OCI-LY3 (cell line): ENCODE data around the gene TOMM40L.

ENCODE experiments used
- H2AFZ ChIP-seq: fragments of 200-600, 300-600 bp; shearing (Covaris generic); 2 replicates; pipeline ENCODE4 v1.6.0; 2014; ENCODE audit warnings: antibody characterized with exemption, low read depth, low read length
- H3K27ac ChIP-seq: fragments of 200-600, 300-600 bp; sonication (generic); 2 replicates; pipeline ENCODE4 v1.5.1; 2014; ENCODE audit warnings: mild to moderate bottlenecking, low read length, moderate library complexity, mixed read lengths
- H3K27me3 ChIP-seq: fragments of 200-600, 300-600 bp; sonication (generic); 2 replicates; pipeline ENCODE4 v1.6.1; 2014; ENCODE audit warnings: low read depth, low read length, mixed read lengths
- H3K36me3 ChIP-seq: fragments of 200-600, 300-600 bp; sonication (generic); replicated peaks from 2 replicates; pipeline ENCODE3; 2014; ENCODE audit warnings: low read depth, low read length, mixed read lengths
- H3K4me1 ChIP-seq: fragments of 300-600, 200-600 bp; sonication (generic); 2 replicates; pipeline ENCODE4 v1.6.1; 2014; ENCODE audit warnings: low read length, mixed read lengths
- H3K4me2 ChIP-seq: fragments of 200-600, 300-600 bp; sonication (generic); 2 replicates; pipeline ENCODE4 v1.6.1; 2014; ENCODE audit warnings: low read length, mixed read lengths
- H3K4me3 ChIP-seq: fragments of 300-600, 200-600 bp; sonication (generic); 2 replicates; pipeline ENCODE4 v1.5.1; 2014; ENCODE audit warnings: antibody characterized with exemption, mild to moderate bottlenecking, low read length, moderate library complexity
- H3K79me2 ChIP-seq: fragments of 300-600, 200-600 bp; shearing (Covaris generic); 2 replicates; pipeline ENCODE4 v1.6.1; 2014; ENCODE audit warnings: mild to moderate bottlenecking, low read length, mixed read lengths
- H3K9ac ChIP-seq: fragments of 300-600, 200-600 bp; shearing (Covaris generic); 2 replicates; pipeline ENCODE4 v1.6.0; 2014; ENCODE audit warnings: mild to moderate bottlenecking, low read length, moderate library complexity
- H3K9me3 ChIP-seq: fragments of 200-600, 300-600 bp; shearing (Covaris generic); 2 replicates; pipeline ENCODE4 v1.6.1; 2014; ENCODE audit warnings: low read length, mixed read lengths; ENCODE audit not compliant: insufficient read depth
- H4K20me1 ChIP-seq: fragments of 200-600, 300-600 bp; sonication (generic); 2 replicates; pipeline ENCODE4 v1.6.1; 2016; ENCODE audit warnings: low read length, mixed read lengths; ENCODE audit not compliant: insufficient read depth
- EZH2phosphoT487 ChIP-seq: fragments of 200-600 bp; shearing (Covaris generic); IDR thresholded peaks from 2 replicates; pipeline ENCODE4 v1.6.1; 2018; ENCODE audit warnings: antibody characterized with exemption, mixed run types, low read depth
- TF ChIP-seq, protein P1 (sequence below): fragments of 200-600, 300-600 bp; sonication (generic); IDR thresholded peaks from 2 replicates; pipeline ENCODE4 v1.5.1; 2014; ENCODE audit warnings: antibody characterized with exemption, low read length, low read depth

The TOMM40L gene

DNA sequence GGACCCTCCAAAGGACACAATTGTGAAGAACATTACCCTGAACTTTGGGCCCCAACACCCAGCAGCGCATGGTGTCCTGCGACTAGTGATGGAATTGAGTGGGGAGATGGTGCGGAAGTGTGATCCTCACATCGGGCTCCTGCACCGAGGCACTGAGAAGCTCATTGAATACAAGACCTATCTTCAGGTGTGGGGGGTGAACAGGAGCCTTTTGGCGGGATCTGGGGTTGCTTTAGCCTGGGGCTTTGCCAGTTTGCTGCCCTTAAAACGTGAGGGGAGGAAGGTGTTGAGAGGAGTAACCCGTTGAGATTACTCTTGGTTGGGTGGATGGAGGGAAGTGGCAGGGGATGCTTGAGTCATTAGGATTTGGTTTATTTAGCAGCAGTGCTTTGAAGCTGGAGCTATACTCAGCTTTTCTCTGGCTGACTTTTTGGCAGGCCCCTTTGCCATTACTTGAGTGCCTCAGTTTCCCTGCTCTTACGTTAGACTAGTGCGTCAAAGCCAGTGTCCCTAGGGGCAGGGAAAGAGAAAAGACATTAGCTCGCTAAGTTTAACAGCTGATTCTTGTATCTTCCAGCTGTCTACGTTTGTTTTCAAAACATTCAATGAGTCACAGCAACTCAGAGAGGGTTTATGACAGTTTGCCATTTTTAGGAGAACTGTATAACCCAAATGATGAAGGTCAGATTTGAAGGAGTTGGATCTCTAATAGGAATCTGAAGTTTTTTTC, 19.3 kb upstream of the TOMM40L start:
- Histone ChIP-seq H3K27ac (no peak overlapping the region), H3K4me1 (peaks cover 14% of the 10 kb centered on the region), H2AFZ (no peak overlapping the region), H4K20me1 (no peaks in the 10 kb centered on the region), H3K36me3 (peaks cover 57% of the 10 kb centered on the region), H3K27me3 (no peaks in the 10 kb centered on the region), H3K4me2 (no peak overlapping the region), H3K79me2 (peaks cover 20% of the 10 kb centered on the region), H3K4me3 (no peak overlapping the region), H3K9ac (no peak overlapping the region), H3K9me3 (no peaks in the 10 kb centered on the region)
- no peak for TF ChIP-seq EZH2phosphoT487
- TF ChIP-seq, protein P1, sequence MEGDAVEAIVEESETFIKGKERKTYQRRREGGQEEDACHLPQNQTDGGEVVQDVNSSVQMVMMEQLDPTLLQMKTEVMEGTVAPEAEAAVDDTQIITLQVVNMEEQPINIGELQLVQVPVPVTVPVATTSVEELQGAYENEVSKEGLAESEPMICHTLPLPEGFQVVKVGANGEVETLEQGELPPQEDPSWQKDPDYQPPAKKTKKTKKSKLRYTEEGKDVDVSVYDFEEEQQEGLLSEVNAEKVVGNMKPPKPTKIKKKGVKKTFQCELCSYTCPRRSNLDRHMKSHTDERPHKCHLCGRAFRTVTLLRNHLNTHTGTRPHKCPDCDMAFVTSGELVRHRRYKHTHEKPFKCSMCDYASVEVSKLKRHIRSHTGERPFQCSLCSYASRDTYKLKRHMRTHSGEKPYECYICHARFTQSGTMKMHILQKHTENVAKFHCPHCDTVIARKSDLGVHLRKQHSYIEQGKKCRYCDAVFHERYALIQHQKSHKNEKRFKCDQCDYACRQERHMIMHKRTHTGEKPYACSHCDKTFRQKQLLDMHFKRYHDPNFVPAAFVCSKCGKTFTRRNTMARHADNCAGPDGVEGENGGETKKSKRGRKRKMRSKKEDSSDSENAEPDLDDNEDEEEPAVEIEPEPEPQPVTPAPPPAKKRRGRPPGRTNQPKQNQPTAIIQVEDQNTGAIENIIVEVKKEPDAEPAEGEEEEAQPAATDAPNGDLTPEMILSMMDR: no peak

DNA sequence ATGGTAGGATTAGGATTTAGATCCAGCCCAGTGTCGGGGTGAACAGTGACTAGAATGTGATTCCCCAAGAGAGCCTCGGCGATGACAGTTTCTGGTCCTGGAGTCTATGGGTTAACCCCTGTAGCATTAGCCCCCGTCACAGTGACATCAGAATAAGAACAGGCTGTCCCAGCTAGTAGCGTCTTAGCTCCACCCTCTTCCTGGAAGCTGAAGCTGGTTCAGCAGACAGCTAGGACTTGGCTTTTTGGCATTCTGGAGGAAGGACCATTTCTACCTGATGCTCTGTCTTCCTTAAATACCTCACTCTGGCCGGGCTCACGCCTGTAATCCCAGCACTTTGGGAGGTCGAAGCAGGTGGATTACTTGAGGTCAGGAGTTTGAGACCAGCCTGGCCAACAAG, 18.7 kb upstream of the TOMM40L start:
- Histone ChIP-seq H3K4me3 (no peak overlapping the region), H3K9me3 (no peaks in the 10 kb centered on the region), H4K20me1 (no peaks in the 10 kb centered on the region), H3K4me1 (peaks cover 10% of the 10 kb centered on the region), H3K27ac (no peak overlapping the region), H3K9ac (no peak overlapping the region), H3K4me2 (no peak overlapping the region), H3K79me2 (peaks cover 20% of the 10 kb centered on the region), H3K27me3 (no peaks in the 10 kb centered on the region), H2AFZ (no peak overlapping the region), H3K36me3 (peaks cover 63% of the 10 kb centered on the region)
- no peak for TF ChIP-seq EZH2phosphoT487
- TF ChIP-seq, protein P1: no peak

GRCh38 chr1:161209790-161210409, 16.0 kb upstream of the TOMM40L start:
- H3K27me3 ChIP-seq: no peaks in the 10 kb centered on the region
- no peak overlapping the region for H3K4me2 ChIP-seq
- H3K27ac ChIP-seq: no peak overlapping the region
- H3K4me3 ChIP-seq: no peak overlapping the region
- TF ChIP-seq, protein P1: peak; percentile 92
- TF ChIP-seq EZH2phosphoT487: no peak
- H3K9me3 ChIP-seq: no peaks in the 10 kb centered on the region
- no peaks in the 10 kb centered on the region for H3K79me2 ChIP-seq
- H3K36me3 ChIP-seq: peaks cover 71% of the 10 kb centered on the region
- no peak overlapping the region for H2AFZ ChIP-seq
- no peaks in the 10 kb centered on the region for H4K20me1 ChIP-seq
- peaks cover 3% of the 10 kb centered on the region; the same call in 1 of the 2 replicates for H3K4me1 ChIP-seq
- no peak overlapping the region for H3K9ac ChIP-seq

DNA sequence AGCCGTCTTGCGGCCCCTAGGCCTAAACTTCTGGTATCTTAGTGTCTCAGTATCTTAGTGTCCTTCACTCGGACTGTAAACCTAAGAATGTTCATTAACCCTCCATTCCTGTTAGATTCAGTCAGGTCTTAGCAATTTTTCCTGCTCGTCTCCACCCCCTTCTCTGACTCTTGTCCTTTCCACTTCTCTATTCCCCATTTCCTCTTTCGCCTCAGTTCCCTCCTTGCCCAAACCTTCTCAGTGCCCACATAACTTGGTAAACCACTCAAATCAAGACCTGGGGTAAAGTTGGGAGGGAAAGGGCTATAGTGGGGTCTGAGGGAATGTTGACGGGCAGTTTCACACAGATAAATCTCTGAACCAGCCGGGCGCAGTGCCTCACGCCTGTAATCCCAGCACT, 11.5 kb upstream of the TOMM40L start:
- Histone ChIP-seq H2AFZ (no peak overlapping the region), H3K9ac (no peak overlapping the region), H3K27ac (no peak overlapping the region), H3K36me3 (peaks cover 45% of the 10 kb centered on the region), H4K20me1 (no peaks in the 10 kb centered on the region), H3K4me2 (no peak overlapping the region), H3K9me3 (no peaks in the 10 kb centered on the region), H3K4me1 (peaks cover 7% of the 10 kb centered on the region), H3K4me3 (no peak overlapping the region), H3K27me3 (no peaks in the 10 kb centered on the region), H3K79me2 (no peaks in the 10 kb centered on the region)
- TF ChIP-seq, protein P1: no peak
- no peak for TF ChIP-seq EZH2phosphoT487
